K562 (cell line): ENCODE measurements around the gene PNCK. TPM values are rescaled to one million over a fixed set of nuclear protein-coding genes. Genes with fewer than 3 reads are reported as not detected.

Source experiments
- ATAC-seq: fragments of 200-7000 bp; cut with Tn5 transposase; 3 replicates; pipeline ENCODE4 v1.9.1; 2020; ENCODE audit warnings: moderate library complexity
- BruUV-seq: library from RNA; stranded (reverse); fragments of 400-500 nt; replicated peaks from 2 replicates; lab custom pipeline; 2021; lab: Mats Ljungman, UMichigan
- CTCF ChIA-PET: fragments of 300-600 bp; formaldehyde crosslinking; extraction: SDS; loops from one replicate; lab custom pipeline; 2021; ENCODE audit warnings: low intra/inter-chr PET ratio; lab: Yijun Ruan, JAX
- POLR2A ChIA-PET: fragments of 300-600, 350-650 bp; sonication (Branson Sonifier 250); formaldehyde crosslinking; extraction: SDS; loops from one replicate; lab custom pipeline; 2021; ENCODE audit warnings: antibody characterized with exemption, inconsistent platforms; lab: Yijun Ruan, JAX
- DNase-seq, 4 experiments: peaks; one replicate each; pipeline versions ENCODE4 v3.0.0 to v3.0.0-alpha.2; 2011 to 2018; ENCODE audit warnings: low spot score in 3 of 4, mixed read lengths in 3 of 4; ENCODE audit errors: extremely low read depth in 1 of 4
- FAIRE-seq: peaks from 2 replicates; lab custom pipeline; 2011; peaks lifted over from hg19 to GRCh38; lab: Jason Lieb, UNC
- H2AFZ ChIP-seq: 2 replicates; pipeline ENCODE4 v1.6.0; 2011; ENCODE audit warnings: low read depth, low read length, control low read depth, inconsistent platforms
- H3K27ac ChIP-seq: fragments of 200-600 bp; 3 replicates; pipeline ENCODE4 v1.8.0; 2011; ENCODE audit warnings: low read depth, mild to moderate bottlenecking, control low read depth, inconsistent platforms, low read length, moderate library complexity, mixed read lengths; ENCODE audit errors: extremely low read depth
- H3K27me3 ChIP-seq, 2 experiments: fragments of 300-600 bp in 1 of 2; 2 replicates in 1 of 2; 3 replicates in 1 of 2; pipeline versions ENCODE4 v1.6.0 to v1.8.0; 2011; ENCODE audit warnings: inconsistent platforms in 2 of 2, low read length in 2 of 2, mild to moderate bottlenecking in 1 of 2, mixed read lengths in 1 of 2, moderate library complexity in 1 of 2; ENCODE audit not compliant: control insufficient read depth in 2 of 2, insufficient read depth in 2 of 2
- H3K36me3 ChIP-seq: fragments of 300-600 bp; 3 replicates; pipeline ENCODE4 v1.8.0; 2011; ENCODE audit warnings: mild to moderate bottlenecking, low read length, inconsistent platforms; ENCODE audit not compliant: control insufficient read depth, insufficient read depth
- H3K4me1 ChIP-seq, 2 experiments: fragments of 200-600 bp in 1 of 2; replicated peaks in 1 of 2; 2 replicates in 1 of 2; 3 replicates in 1 of 2; pipeline versions ENCODE4 v1.5.1 to v1.8.0; 2011; ENCODE audit warnings: inconsistent platforms in 2 of 2, low read length in 2 of 2, mild to moderate bottlenecking in 1 of 2, mixed read lengths in 1 of 2, moderate library complexity in 1 of 2; ENCODE audit not compliant: control insufficient read depth in 2 of 2, insufficient read depth in 2 of 2
- H3K4me2 ChIP-seq: 2 replicates; pipeline ENCODE4 v1.6.1; 2011; ENCODE audit warnings: low read length, control low read depth, inconsistent platforms, mixed read lengths; ENCODE audit not compliant: insufficient read depth
- H3K4me3 ChIP-seq: fragments of 200-600 bp; sonication (generic), shearing (Covaris generic); 2 replicates; pipeline ENCODE4 v1.5.1; 2016; ENCODE audit warnings: control low read depth, inconsistent platforms
- H3K79me2 ChIP-seq: fragments of 200-600 bp; 3 replicates; pipeline ENCODE4 v1.8.0; 2011; ENCODE audit warnings: low read length, inconsistent platforms; ENCODE audit not compliant: control insufficient read depth, insufficient read depth
- H3K9ac ChIP-seq, 2 experiments: 2 replicates each; pipeline versions ENCODE4 v1.6.0 to v1.6.1; 2011; ENCODE audit warnings: low read depth in 2 of 2, low read length in 2 of 2, control low read depth in 1 of 2, inconsistent platforms in 1 of 2, mild to moderate bottlenecking in 1 of 2, mixed read lengths in 1 of 2; ENCODE audit not compliant: insufficient read depth in 1 of 2
- H3K9me1 ChIP-seq: one replicate; pipeline ENCODE4 v1.6.0; 2011; ENCODE audit warnings: inconsistent platforms, mild to moderate bottlenecking, low read length, moderate library complexity; ENCODE audit not compliant: control insufficient read depth, insufficient read depth
- H3K9me3 ChIP-seq: replicated peaks from 2 replicates; pipeline ENCODE4 v1.5.1; 2011; ENCODE audit warnings: low read depth, low read length, inconsistent platforms; ENCODE audit not compliant: control insufficient read depth, insufficient read depth
- H4K20me1 ChIP-seq: replicated peaks from 2 replicates; pipeline ENCODE4 v1.6.1; 2011; ENCODE audit warnings: low read length, inconsistent platforms, mixed read lengths; ENCODE audit not compliant: control insufficient read depth, insufficient read depth
- ARID3A ChIP-seq: IDR thresholded peaks from 2 replicates; pipeline ENCODE4 v1.6.1; 2012; ENCODE audit warnings: low read depth, low read length, improper control_type of control experiment, borderline replicate concordance
- CCNT2 ChIP-seq: IDR thresholded peaks from 2 replicates; pipeline ENCODE4 v1.6.1; 2011; ENCODE audit warnings: borderline replicate concordance, low read depth, mild to moderate bottlenecking, moderate library complexity, mixed read lengths, low read length; ENCODE audit not compliant: insufficient read length; ENCODE audit errors: extremely low read depth
- GATAD2A ChIP-seq: fragments of 450-650 bp; IDR thresholded peaks from 2 replicates; pipeline ENCODE4 v1.6.1; 2017
- HOXB6 ChIP-seq: fragments of 250-450 bp; sonication (Bioruptor Pico); IDR thresholded peaks from 2 replicates; pipeline ENCODE4 v1.5.1; 2022; ENCODE audit warnings: mild to moderate bottlenecking, borderline replicate concordance
- KDM5B ChIP-seq: fragments of 200-600 bp; sonication (generic); IDR thresholded peaks from 2 replicates; pipeline ENCODE4 v1.6.1; 2012; ENCODE audit warnings: low read depth, mild to moderate bottlenecking, moderate library complexity, low read length, control low read depth, inconsistent platforms; ENCODE audit not compliant: insufficient replicate concordance
- PHF8 ChIP-seq: fragments of 200-600 bp; sonication (generic); IDR thresholded peaks from 2 replicates; pipeline ENCODE4 v1.6.1; 2012; ENCODE audit warnings: mixed run types, mild to moderate bottlenecking, inconsistent platforms, low read length, moderate library complexity, borderline replicate concordance
- POLR2G ChIP-seq: fragments of 200-400 bp; formaldehyde crosslinking; IDR thresholded peaks from 2 replicates; pipeline ENCODE4 v1.6.1; 2017; ENCODE audit warnings: low read depth, mild to moderate bottlenecking, antibody characterized with exemption, low read length, moderate library complexity
- RBFOX2 ChIP-seq: fragments of 200-400 bp; formaldehyde crosslinking; IDR thresholded peaks from 2 replicates; pipeline ENCODE4 v1.6.1; 2017; ENCODE audit warnings: low read depth, mild to moderate bottlenecking, low read length, moderate library complexity
- SAFB ChIP-seq: fragments of 200-400 bp; formaldehyde crosslinking; IDR thresholded peaks from 2 replicates; pipeline ENCODE4 v1.6.1; 2017; ENCODE audit warnings: low read depth, low read length, borderline replicate concordance
- SIN3A ChIP-seq, 2 experiments: fragments of 150-350 bp in 1 of 2; IDR thresholded peaks; 2 replicates each; pipeline ENCODE4 v1.6.1; 2011 to 2016; ENCODE audit warnings: borderline replicate concordance in 2 of 2, low read depth in 2 of 2, low read length in 2 of 2, mild to moderate bottlenecking in 2 of 2, moderate library complexity in 2 of 2; ENCODE audit not compliant: control insufficient read depth in 1 of 2
- TAL1 ChIP-seq: fragments of 450-650 bp; IDR thresholded peaks from 2 replicates; pipeline ENCODE4 v1.6.1; 2016; ENCODE audit warnings: mild to moderate bottlenecking
- ZBTB26 ChIP-seq: fragments of 450-650 bp; formaldehyde crosslinking; IDR thresholded peaks from 2 replicates; pipeline ENCODE4 v1.4.0; 2022; ENCODE audit warnings: missing genetic modification characterization
- WGBS: fragments of 100-300 bp; shearing (Covaris generic); methylation state at CpG from one replicate; pipeline ENCODE4 v1.1.6; 2016; ENCODE audit warnings: low coverage, mixed read lengths; ENCODE audit not compliant: insufficient coverage; ENCODE audit errors: missing lambda C conversion rate; 5-methylcytosine and 5-hydroxymethylcytosine counted together
- in situ Hi-C: fragments of 300-500 bp; cut with MboI; formaldehyde crosslinking; loops from 4 replicates; pipeline ENCODE4 v1.15.0; 2018; ENCODE audit warnings: inconsistent platforms, mixed read lengths
- intact Hi-C: fragments of 100-400 bp; cut with micrococcal nuclease; formaldehyde crosslinking; loops from 2 replicates; pipeline ENCODE4 v1.14.2; 2022
- polyA plus RNA-seq, 8 experiments: library from polyadenylated mRNA; depleted of rRNA in 4 of 8; stranded (reverse) in 5 of 8; unstranded in 3 of 8; fragments of >200 nt; fragmentation: Nextera tagmentation in 2 of 8; fragmentation: Illumina TruSeq in 1 of 8; extraction: Ambion mirVana in 2 of 8; extraction: Trizol in 1 of 8; gene quantifications; 2 replicates each; pipeline versions ENCODE4 v1.2.1 to v1.2.3, GENCODE V29; 2011 to 2014; ENCODE audit warnings: inconsistent platforms in 1 of 8, missing spikeins in 1 of 8
- total RNA-seq, 7 experiments: library from RNA; depleted of rRNA in 6 of 7; stranded (reverse); fragments of >200 nt in 6 of 7; fragmentation: Illumina TruSeq in 2 of 7; extraction: Trizol in 2 of 7; gene quantifications; 2 replicates each; pipeline versions ENCODE4 v1.2.1 to v1.2.3, GENCODE V29; 2011 to 2021; ENCODE audit warnings: low replicate concordance in 1 of 7

Gene PNCK
- total and polyA plus RNA-seq, 9 of the 15 experiments (the other 6 are each of a cell fraction or from before 2014, with no cell fraction given) = 0.13 to 7.5 (median 1.2) TPM; not detected in 1

- no peak for ATAC-seq
- intact Hi-C loops = no loop called here
Measured at GRCh38 chrX:153688506-153688905, 14.9 kb upstream of the PNCK start.

More at GRCh38 chrX:153688506-153688905, 14.9 kb upstream of the PNCK start:
- Histone ChIP-seq H3K4me3 (peak overlapping the region; percentile 51), H3K79me2 (peaks cover 37% of the 10 kb centered on the region), H3K27ac (peak overlapping the region; percentile 66), H3K9ac (peak overlapping the region; percentile 72 to 98; a peak in 3 of 4 replicates), H2AFZ (no peak overlapping the region), H3K36me3 (peaks cover 37% of the 10 kb centered on the region; the same call in 1 of the 3 replicates), H3K4me1 (peaks cover 16 to 74% of the 10 kb centered on the region in 2 experiments; a peak in 4 of 5 replicates), H3K4me2 (peak overlapping the region; percentile 32; the same call in 1 of the 2 replicates), H3K9me1 (peaks cover 4% of the 10 kb centered on the region), H4K20me1 (peaks cover 13% of the 10 kb centered on the region), H3K9me3 (peaks cover 1% of the 10 kb centered on the region; the same call in 1 of the 2 replicates), H3K27me3 (no peaks in the 10 kb centered on the region)
- BruUV-seq = no TSS peak
- DNase-seq (peak in 1 of 4 experiments; percentile 19), FAIRE-seq (no peak)
- WGBS = 0% methylated on average over 1 of the region's 57 CpGs
- POLR2A ChIA-PET = no interaction called here
- CTCF ChIA-PET = no interaction called here
- TF ChIP-seq RBFOX2 (peak; percentile 62), GATAD2A (no peak), SAFB (peak; percentile 65; the same call in 1 of the 2 replicates), KDM5B (peak; percentile 28), SIN3A (IDR thresholded peaks at IDR 0.05; ENCODE audit: borderline replicate concordance in 2 of 2, control insufficient read depth in 1 of 2, low read depth in 2 of 2, low read length in 2 of 2) (0 out of 4 replicates have a peak, but pooled peaks of 1 of the 2 experiments have one; percentile 7), CCNT2 (peak; percentile 8), TAL1 (no peak), HOXB6 (no peak), ARID3A (no peak), POLR2G (peak; percentile 66), ZBTB26 (CRISPR knock-in tag) (no peak), PHF8 (peak; percentile 28; the same call in 1 of the 2 replicates)
- in situ Hi-C loops = no loop called here
